Sigmoid colon (tissue), 4 donors: ENCODE data around the gene FXYD2.

ENCODE experiments used
- CTCF ChIP-seq, 4 experiments: fragments of 450-650 bp in 3 of 4; fragments of 200-600 bp in 1 of 4; IDR thresholded peaks; one replicate each; pipeline ENCODE4 v1.5.1; 2016 to 2019; ENCODE audit warnings: antibody characterized with exemption in 4 of 4, mild to moderate bottlenecking in 3 of 4, moderate library complexity in 2 of 4
- POLR2AphosphoS5 ChIP-seq, 4 donors: sonication (generic); formaldehyde crosslinking; IDR thresholded peaks; one replicate each; pipeline ENCODE4 v1.6.1; 2017; ENCODE audit warnings: antibody characterized with exemption in 4 of 4

- TF ChIP-seq CTCF (IDR thresholded peaks at IDR 0.05) (no peak), POLR2AphosphoS5 (IDR thresholded peaks at IDR 0.05) (no peak)
Measured at GRCh38 chr11:117834838-117835443, 10.4 kb upstream of the FXYD2 start.
